Measurements from ENCODE around the gene CD34. TPM values are rescaled to one million over a fixed set of nuclear protein-coding genes. Genes with fewer than 3 reads are reported as not detected.

Gene CD34
- total RNA-seq, 1 experiment from 2014 or later: 0.35 TPM

DNA sequence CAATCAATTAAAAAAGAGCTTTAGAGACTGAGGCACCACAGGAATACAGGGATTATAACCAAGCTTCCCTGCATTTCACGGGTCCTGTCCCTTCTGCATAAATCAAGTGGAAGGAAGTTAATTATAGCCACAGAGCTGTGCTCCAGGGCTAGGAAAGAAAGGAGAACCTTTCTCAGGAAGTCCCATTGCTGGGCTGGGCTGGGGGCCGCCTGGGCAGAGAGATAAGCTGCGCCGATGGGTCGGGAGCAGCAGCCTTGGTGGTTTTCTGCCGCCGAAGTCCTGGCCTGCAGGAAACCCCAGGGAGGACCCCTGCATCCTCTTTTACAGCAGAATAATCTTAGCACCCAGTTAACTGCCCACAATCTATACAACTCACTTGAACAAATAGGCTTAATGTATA lies 12.6 kb upstream of the CD34 start:
- H3K23ac ChIP-seq (ENCODE audit: insufficient read length, low read depth, low read length): no peak overlapping the region
- H4K5ac ChIP-seq (ENCODE audit: insufficient read length, low read depth, low read length): no peak overlapping the region
- no CpG with 5 or more reads among the region's 7 CpGs for WGBS (ENCODE audit: extremely low coverage, insufficient read length, low lambda C conversion rate)
- H4K20me1 ChIP-seq (ENCODE audit: control insufficient read depth, insufficient read depth, insufficient read length): no peaks in the 10 kb centered on the region
- Mint-ChIP-seq H3K27ac (no peak overlapping the region), H3K36me3 (ENCODE audit: insufficient read depth in 1 of 3, low read depth in 3 of 3) (no peaks in the 10 kb centered on the region), H3K27me3 (ENCODE audit: low read depth) (peaks cover 15% of the 10 kb centered on the region), H3K4me1 (peaks cover 19 to 22% of the 10 kb centered on the region in 2 experiments), H3K4me3 (no peak overlapping the region), H3K9me3 (no peaks in the 10 kb centered on the region)
- no peaks in the 10 kb centered on the region for H3K23me2 ChIP-seq (ENCODE audit: insufficient read length, low read depth, low read length, poor library complexity, severe bottlenecking)
- no peak overlapping the region for H2BK120ac ChIP-seq (ENCODE audit: low read depth, low read length, poor library complexity, severe bottlenecking)
- H2AFZ ChIP-seq (ENCODE audit: low read length): no peak overlapping the region
- no peak overlapping the region for H2BK15ac ChIP-seq (ENCODE audit: low read depth, low read length)
- H2AK5ac ChIP-seq (ENCODE audit: insufficient read length, low read length): no peak overlapping the region
- no peak for DNase-seq
- H3K4me1 ChIP-seq (ENCODE audit: insufficient read depth, low read length): peaks cover 3% of the 10 kb centered on the region; the same call in 1 of the 2 replicates
- H4K8ac ChIP-seq (replicated peaks; ENCODE audit: insufficient read length, low read depth, low read length): no peak overlapping the region
- H3K27ac ChIP-seq (ENCODE audit: insufficient read length, low read depth, low read length): no peak overlapping the region
- H3K9me3 ChIP-seq (ENCODE audit: control insufficient read depth, low read depth, low read length): no peaks in the 10 kb centered on the region
- no peak overlapping the region for H3K4me2 ChIP-seq (ENCODE audit: insufficient read depth, insufficient read length, low read length)
- H3K79me1 ChIP-seq (ENCODE audit: insufficient read depth, low read depth, low read length, poor library complexity, severe bottlenecking): no peaks in the 10 kb centered on the region
- no peak overlapping the region for H3K18ac ChIP-seq (ENCODE audit: insufficient read length, low read depth, low read length)
- no peaks in the 10 kb centered on the region for H3K79me2 ChIP-seq (ENCODE audit: insufficient read depth, low read length)
- no peaks in the 10 kb centered on the region for H3K27me3 ChIP-seq (ENCODE audit: insufficient read depth, low read length)
- no peak overlapping the region for H3K9ac ChIP-seq (ENCODE audit: extremely low read depth, insufficient read length, low read length)
- no peak overlapping the region for H3K4ac ChIP-seq (ENCODE audit: low read depth, low read length)
- no peak overlapping the region for H2BK12ac ChIP-seq (ENCODE audit: insufficient read length, low read depth, low read length)
- H2BK5ac ChIP-seq (ENCODE audit: insufficient read length, low read length): no peak overlapping the region
- H4K91ac ChIP-seq (ENCODE audit: insufficient read length, low read depth, low read length): no peak overlapping the region
- no peak overlapping the region for H2BK20ac ChIP-seq (ENCODE audit: low read depth, low read length, poor library complexity, severe bottlenecking)
- no peak overlapping the region for H3K14ac ChIP-seq (ENCODE audit: insufficient read depth, low read length)
- no peak overlapping the region for H3K56ac ChIP-seq (ENCODE audit: insufficient read length, low read depth, low read length)
- TF ChIP-seq, protein P1, sequence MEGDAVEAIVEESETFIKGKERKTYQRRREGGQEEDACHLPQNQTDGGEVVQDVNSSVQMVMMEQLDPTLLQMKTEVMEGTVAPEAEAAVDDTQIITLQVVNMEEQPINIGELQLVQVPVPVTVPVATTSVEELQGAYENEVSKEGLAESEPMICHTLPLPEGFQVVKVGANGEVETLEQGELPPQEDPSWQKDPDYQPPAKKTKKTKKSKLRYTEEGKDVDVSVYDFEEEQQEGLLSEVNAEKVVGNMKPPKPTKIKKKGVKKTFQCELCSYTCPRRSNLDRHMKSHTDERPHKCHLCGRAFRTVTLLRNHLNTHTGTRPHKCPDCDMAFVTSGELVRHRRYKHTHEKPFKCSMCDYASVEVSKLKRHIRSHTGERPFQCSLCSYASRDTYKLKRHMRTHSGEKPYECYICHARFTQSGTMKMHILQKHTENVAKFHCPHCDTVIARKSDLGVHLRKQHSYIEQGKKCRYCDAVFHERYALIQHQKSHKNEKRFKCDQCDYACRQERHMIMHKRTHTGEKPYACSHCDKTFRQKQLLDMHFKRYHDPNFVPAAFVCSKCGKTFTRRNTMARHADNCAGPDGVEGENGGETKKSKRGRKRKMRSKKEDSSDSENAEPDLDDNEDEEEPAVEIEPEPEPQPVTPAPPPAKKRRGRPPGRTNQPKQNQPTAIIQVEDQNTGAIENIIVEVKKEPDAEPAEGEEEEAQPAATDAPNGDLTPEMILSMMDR (conservative IDR thresholded peaks at IDR 0.05): no peak
- no peak overlapping the region for H3T11ph ChIP-seq (ENCODE audit: low read length)

Data from H9 (cell line).